H9 (cell line): ENCODE results near the gene PCYT2. TPM values are rescaled to one million over a fixed set of nuclear protein-coding genes. Genes with fewer than 3 reads are reported as not detected.

Experiments used
- DNase-seq: peaks from one replicate; pipeline ENCODE4 v3.0.0-alpha.2; 2017
- H2AFZ ChIP-seq: one replicate; pipeline ENCODE4 v1.6.1; 2013; ENCODE audit warnings: mild to moderate bottlenecking, low read length, control low read depth, moderate library complexity
- H2AK5ac ChIP-seq: 2 replicates; pipeline ENCODE4 v1.6.1; 2013; ENCODE audit warnings: low read length, control low read depth, mixed read lengths; ENCODE audit not compliant: insufficient read length
- H2BK120ac ChIP-seq: one replicate; pipeline ENCODE4 v1.6.1; 2013; ENCODE audit warnings: low read depth, mild to moderate bottlenecking, low read length, control low read depth, inconsistent platforms; ENCODE audit not compliant: poor library complexity, severe bottlenecking
- H2BK12ac ChIP-seq: 2 replicates; pipeline ENCODE4 v1.6.1; 2013; ENCODE audit warnings: low read length, control low read depth, mixed read lengths, low read depth; ENCODE audit not compliant: insufficient read length
- H2BK15ac ChIP-seq: 2 replicates; pipeline ENCODE4 v1.6.1; 2013; ENCODE audit warnings: low read depth, low read length, control low read depth
- H2BK20ac ChIP-seq: one replicate; pipeline ENCODE4 v1.6.1; 2013; ENCODE audit warnings: low read depth, mild to moderate bottlenecking, low read length, control low read depth, inconsistent platforms; ENCODE audit not compliant: poor library complexity, severe bottlenecking
- H2BK5ac ChIP-seq: 2 replicates; pipeline ENCODE4 v1.6.1; 2013; ENCODE audit warnings: low read length, control low read depth, mixed read lengths; ENCODE audit not compliant: insufficient read length
- H3K14ac ChIP-seq: 2 replicates; pipeline ENCODE4 v1.6.1; 2013; ENCODE audit warnings: low read length, control low read depth; ENCODE audit not compliant: insufficient read depth
- H3K18ac ChIP-seq: 2 replicates; pipeline ENCODE4 v1.6.1; 2013; ENCODE audit warnings: low read depth, mild to moderate bottlenecking, mixed read lengths, low read length, control low read depth; ENCODE audit not compliant: insufficient read length
- H3K23ac ChIP-seq: 2 replicates; pipeline ENCODE4 v1.6.1; 2013; ENCODE audit warnings: low read length, control low read depth, mixed read lengths, low read depth; ENCODE audit not compliant: insufficient read length
- H3K23me2 ChIP-seq: 2 replicates; pipeline ENCODE4 v1.6.1; 2013; ENCODE audit warnings: low read depth, mild to moderate bottlenecking, mixed read lengths, low read length, control low read depth; ENCODE audit not compliant: insufficient read length, poor library complexity, severe bottlenecking
- H3K27ac ChIP-seq: 2 replicates; pipeline ENCODE4 v1.5.1; 2013; ENCODE audit warnings: low read length, control low read depth, mixed read lengths, low read depth; ENCODE audit not compliant: insufficient read length
- H3K27me3 ChIP-seq: 2 replicates; pipeline ENCODE4 v1.6.1; 2013; ENCODE audit warnings: low read length, control low read depth, inconsistent platforms; ENCODE audit not compliant: insufficient read depth
- H3K4ac ChIP-seq: 2 replicates; pipeline ENCODE4 v1.6.1; 2013; ENCODE audit warnings: low read depth, mild to moderate bottlenecking, control low read depth, inconsistent platforms, low read length, moderate library complexity
- H3K4me1 ChIP-seq: 2 replicates; pipeline ENCODE4 v1.6.1; 2013; ENCODE audit warnings: low read length, control low read depth, inconsistent platforms; ENCODE audit not compliant: insufficient read depth
- H3K4me2 ChIP-seq: 2 replicates; pipeline ENCODE4 v1.6.1; 2013; ENCODE audit warnings: low read length, control low read depth, mixed read lengths; ENCODE audit not compliant: insufficient read length, insufficient read depth
- H3K56ac ChIP-seq: 2 replicates; pipeline ENCODE4 v1.6.1; 2013; ENCODE audit warnings: low read depth, mild to moderate bottlenecking, mixed read lengths, low read length, control low read depth; ENCODE audit not compliant: insufficient read length
- H3K79me1 ChIP-seq: 2 replicates; pipeline ENCODE4 v1.6.1; 2013; ENCODE audit warnings: low read depth, mild to moderate bottlenecking, moderate library complexity, low read length, control low read depth, inconsistent platforms; ENCODE audit not compliant: insufficient read depth, poor library complexity, severe bottlenecking
- H3K79me2 ChIP-seq: 2 replicates; pipeline ENCODE4 v1.6.1; 2013; ENCODE audit warnings: low read length, control low read depth, inconsistent platforms; ENCODE audit not compliant: insufficient read depth
- H3K9ac ChIP-seq: 2 replicates; pipeline ENCODE4 v1.6.1; 2013; ENCODE audit warnings: low read length, control low read depth, mixed read lengths; ENCODE audit not compliant: insufficient read length; ENCODE audit errors: extremely low read depth
- H3K9me3 ChIP-seq: one replicate; pipeline ENCODE4 v1.6.1; 2013; ENCODE audit warnings: low read depth, low read length, inconsistent platforms; ENCODE audit not compliant: control insufficient read depth
- H3T11ph ChIP-seq: one replicate; pipeline ENCODE4 v1.6.1; 2013; ENCODE audit warnings: mild to moderate bottlenecking, low read length, control low read depth, inconsistent platforms
- H4K20me1 ChIP-seq: one replicate; pipeline ENCODE4 v1.6.1; 2013; ENCODE audit not compliant: control insufficient read depth, insufficient read length, insufficient read depth
- H4K5ac ChIP-seq: 2 replicates; pipeline ENCODE4 v1.6.1; 2013; ENCODE audit warnings: low read depth, mild to moderate bottlenecking, mixed read lengths, low read length, control low read depth; ENCODE audit not compliant: insufficient read length
- H4K8ac ChIP-seq: replicated peaks from 2 replicates; pipeline ENCODE4 v1.6.1; 2013; ENCODE audit warnings: low read length, control low read depth, mixed read lengths, low read depth; ENCODE audit not compliant: insufficient read length
- H4K91ac ChIP-seq: 2 replicates; pipeline ENCODE4 v1.6.1; 2013; ENCODE audit warnings: low read depth, mild to moderate bottlenecking, moderate library complexity, mixed read lengths, low read length, control low read depth; ENCODE audit not compliant: insufficient read length
- H3K27ac Mint-ChIP-seq, 3 experiments: 2 replicates in 2 of 3; 3 replicates in 1 of 3; pipeline ENCODE4 v1.8.0; 2020 to 2021; ENCODE audit warnings: mixed read lengths in 3 of 3, mild to moderate bottlenecking in 1 of 3, moderate library complexity in 1 of 3
- H3K27me3 Mint-ChIP-seq: 2 replicates; pipeline ENCODE4 v1.8.0; 2021; ENCODE audit warnings: low read depth, mild to moderate bottlenecking, moderate library complexity, mixed read lengths
- H3K36me3 Mint-ChIP-seq, 3 experiments: 2 replicates in 2 of 3; 3 replicates in 1 of 3; pipeline ENCODE4 v1.8.0; 2020 to 2021; ENCODE audit warnings: low read depth in 3 of 3, mixed read lengths in 3 of 3; ENCODE audit not compliant: insufficient read depth in 1 of 3
- H3K4me1 Mint-ChIP-seq, 2 experiments: 2 replicates each; pipeline ENCODE4 v1.8.0; 2020; ENCODE audit warnings: mixed read lengths in 2 of 2
- H3K4me3 Mint-ChIP-seq, 2 experiments: 2 replicates in 1 of 2; 3 replicates in 1 of 2; pipeline ENCODE4 v1.8.0; 2020 to 2021; ENCODE audit warnings: mild to moderate bottlenecking in 2 of 2, mixed read lengths in 2 of 2, moderate library complexity in 1 of 2
- H3K9me3 Mint-ChIP-seq, 2 experiments: 2 replicates in 1 of 2; 3 replicates in 1 of 2; pipeline ENCODE4 v1.8.0; 2020; ENCODE audit warnings: mild to moderate bottlenecking in 2 of 2, mixed read lengths in 2 of 2, moderate library complexity in 1 of 2
- CTCF ChIP-seq: fragments of 200-600 bp; sonication (generic); conservative IDR thresholded peaks from 3 replicates; pipeline ENCODE4 v1.8.0; 2021; ENCODE audit warnings: antibody characterized with exemption, mild to moderate bottlenecking
- WGBS: extraction: QIAGEN DNeasy Blood & Tissue Kit; methylation state at CpG from one replicate; pipeline ENCODE4 v1.1.7; 2013; ENCODE audit warnings: missing lambda C conversion rate, low lambda C conversion rate, mixed read lengths; ENCODE audit not compliant: insufficient read length; ENCODE audit errors: extremely low coverage; 5-methylcytosine and 5-hydroxymethylcytosine counted together
- total RNA-seq: library from RNA; stranded (reverse); gene quantifications from 2 replicates; pipeline ENCODE4 v1.2.1, GENCODE V29; 2021

PCYT2 gene
- total RNA-seq, 1 experiment from 2014 or later, result 24.5 TPM

GRCh38 chr17:81934098-81934757, 23.0 kb upstream of the PCYT2 start:
- no CpG with 5 or more reads among the region's 23 CpGs for WGBS
- no peak for TF ChIP-seq CTCF

More at GRCh38 chr17:81934098-81934757, 23.0 kb upstream of the PCYT2 start:
- no peak overlapping the region for H2BK120ac ChIP-seq
- H4K5ac ChIP-seq, result no peak overlapping the region
- peaks cover 4% of the 10 kb centered on the region for H4K20me1 ChIP-seq
- H2BK12ac ChIP-seq, result no peak overlapping the region
- no peak overlapping the region for H2AK5ac ChIP-seq
- no peak overlapping the region for H4K91ac ChIP-seq
- no peak overlapping the region for H3K27ac Mint-ChIP-seq
- H3K36me3 Mint-ChIP-seq, result peaks cover 3 to 32% (median 21%) of the 10 kb centered on the region in 3 experiments; a peak in 6 of 7 replicates
- H2BK5ac ChIP-seq, result no peak overlapping the region
- H3K4me1 ChIP-seq, result no peaks in the 10 kb centered on the region
- H3K9me3 ChIP-seq, result no peaks in the 10 kb centered on the region
- no peak overlapping the region for H3K9ac ChIP-seq
- H3K4me1 Mint-ChIP-seq, result peaks cover 0 to 19% of the 10 kb centered on the region in 2 experiments; a peak in 2 of 4 replicates
- no peak overlapping the region for H4K8ac ChIP-seq
- no peak overlapping the region for H3K27ac ChIP-seq
- no peaks in the 10 kb centered on the region; the same call in 1 of the 2 replicates for H3K27me3 ChIP-seq
- no peaks in the 10 kb centered on the region for H3K9me3 Mint-ChIP-seq
- no peak overlapping the region for H3K23ac ChIP-seq
- H3K27me3 Mint-ChIP-seq, result peaks cover 32% of the 10 kb centered on the region
- H3K79me1 ChIP-seq, result peaks cover 3% of the 10 kb centered on the region
- H3K4me3 Mint-ChIP-seq, result peak overlapping the region in 1 of 2 experiments; percentile 48; a peak in 1 of 5 replicates
- H3K18ac ChIP-seq, result no peak overlapping the region
- DNase-seq, result no peak
- no peak overlapping the region for H2BK15ac ChIP-seq
- H3T11ph ChIP-seq, result no peak overlapping the region
- H3K4ac ChIP-seq, result no peak overlapping the region
- no peak overlapping the region for H3K14ac ChIP-seq
- peaks cover 4% of the 10 kb centered on the region for H3K23me2 ChIP-seq
- no peak overlapping the region for H2AFZ ChIP-seq
- H3K4me2 ChIP-seq, result no peak overlapping the region
- H2BK20ac ChIP-seq, result no peak overlapping the region
- no peak overlapping the region for H3K56ac ChIP-seq
- peaks cover 2% of the 10 kb centered on the region; the same call in 1 of the 2 replicates for H3K79me2 ChIP-seq
